T47D (cell line): ENCODE measurements around the gene OSBPL5.

Experiments
- DNase-seq, 2 experiments: peaks; one replicate each; pipeline versions ENCODE4 v3.0.0 to v3.0.0-alpha.2; 2011 to 2012; ENCODE audit warnings: low read depth in 1 of 2, low spot score in 1 of 2
- JUND ChIP-seq: IDR thresholded peaks from 2 replicates; pipeline ENCODE4 v1.6.1; 2012; ENCODE audit warnings: low read depth
- in situ Hi-C: cut with HindIII; loops from 2 replicates; pipeline ENCODE4 v1.10.0; 2016; ENCODE audit warnings: low sequenced_read_pairs, low pct_unique_long_range_greater_than_20kb

Gene OSBPL5

GRCh38 chr11:3104961-3105790, 59.9 kb downstream of the OSBPL5 start:
- DNase-seq: no peak
- no peak for TF ChIP-seq JUND
- in situ Hi-C loops: no loop called here

GRCh38 chr11:3104051-3104714, 60.9 kb downstream of the OSBPL5 start:
- TF ChIP-seq JUND: no peak
- in situ Hi-C loops: no loop called here
- DNase-seq: no peak

GRCh38 chr11:3103076-3103475, 62.0 kb downstream of the OSBPL5 start:
- in situ Hi-C loops: no loop called here
- DNase-seq: no peak
- TF ChIP-seq JUND: no peak

GRCh38 chr11:3102641-3102921, 62.5 kb downstream of the OSBPL5 start:
- in situ Hi-C loops: no loop called here
- no peak for TF ChIP-seq JUND
- DNase-seq: no peak

GRCh38 chr11:3101921-3102640, 63.0 kb downstream of the OSBPL5 start:
- in situ Hi-C loops: no loop called here
- no peak for TF ChIP-seq JUND
- no peak for DNase-seq

GRCh38 chr11:3099178-3099577, 65.9 kb downstream of the OSBPL5 start:
- no peak for DNase-seq
- in situ Hi-C loops: no loop called here
- no peak for TF ChIP-seq JUND

GRCh38 chr11:3096909-3097530, 68.1 kb downstream of the OSBPL5 start:
- in situ Hi-C loops: no loop called here
- DNase-seq: no peak
- TF ChIP-seq JUND: no peak

- in situ Hi-C loops: no loop called here
- no peak for TF ChIP-seq JUND
- DNase-seq: no peak
Measured at GRCh38 chr11:3095712-3096361, 69.3 kb downstream of the OSBPL5 start.

GRCh38 chr11:3094223-3094824, 70.8 kb downstream of the OSBPL5 start:
- in situ Hi-C loops: no loop called here
- no peak for TF ChIP-seq JUND

GRCh38 chr11:3093281-3094191, 71.6 kb downstream of the OSBPL5 start:
- no peak for DNase-seq
- TF ChIP-seq JUND: no peak
- in situ Hi-C loops: no loop called here

More at GRCh38 chr11:3094223-3094824, 70.8 kb downstream of the OSBPL5 start:
- DNase-seq: no peak

GRCh38 chr11:3092603-3093141, 72.4 kb downstream of the OSBPL5 start:
- in situ Hi-C loops: no loop called here
- no peak for DNase-seq
- TF ChIP-seq JUND: no peak
